AG09309 (cell line): ENCODE results near the gene SIL1.

Experiments used
- DNase-seq: peaks from one replicate; pipeline ENCODE4 v3.0.0-alpha.2; 2010; ENCODE audit warnings: low read depth
- H3K4me3 ChIP-seq: 2 replicates; pipeline ENCODE4 v1.5.1; 2011; ENCODE audit warnings: mild to moderate bottlenecking, low read depth, low read length, moderate library complexity; ENCODE audit not compliant: control insufficient read depth
- TF ChIP-seq, protein P1 (sequence below): IDR thresholded peaks from 2 replicates; pipeline ENCODE4 v1.5.1; 2011; ENCODE audit warnings: mild to moderate bottlenecking, low read depth, low read length, inconsistent platforms; ENCODE audit not compliant: insufficient read depth, control insufficient read depth; ENCODE audit errors: missing control alignments

Gene SIL1

DNA sequence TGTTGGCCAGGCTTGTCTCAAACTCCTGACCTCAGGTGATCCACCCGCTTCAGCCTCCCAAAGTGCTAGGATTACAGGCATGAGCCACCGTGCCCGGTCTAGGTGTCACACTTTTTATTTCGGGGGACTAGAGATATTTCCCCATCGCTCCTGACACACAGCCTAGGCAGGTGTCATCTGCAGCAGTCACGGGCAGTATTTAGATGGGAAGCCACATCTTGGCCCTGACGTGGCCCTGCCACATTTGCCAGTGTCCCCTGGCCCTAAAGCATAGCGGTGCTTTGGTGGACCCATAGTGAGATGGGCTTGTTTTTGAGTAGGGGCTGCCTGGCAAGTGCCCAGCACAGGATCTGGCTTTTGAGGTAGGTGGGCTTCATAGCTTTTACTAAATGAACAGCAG lies 278.0 kb downstream of the SIL1 start:
- DNase-seq = no peak
- TF ChIP-seq, protein P1, sequence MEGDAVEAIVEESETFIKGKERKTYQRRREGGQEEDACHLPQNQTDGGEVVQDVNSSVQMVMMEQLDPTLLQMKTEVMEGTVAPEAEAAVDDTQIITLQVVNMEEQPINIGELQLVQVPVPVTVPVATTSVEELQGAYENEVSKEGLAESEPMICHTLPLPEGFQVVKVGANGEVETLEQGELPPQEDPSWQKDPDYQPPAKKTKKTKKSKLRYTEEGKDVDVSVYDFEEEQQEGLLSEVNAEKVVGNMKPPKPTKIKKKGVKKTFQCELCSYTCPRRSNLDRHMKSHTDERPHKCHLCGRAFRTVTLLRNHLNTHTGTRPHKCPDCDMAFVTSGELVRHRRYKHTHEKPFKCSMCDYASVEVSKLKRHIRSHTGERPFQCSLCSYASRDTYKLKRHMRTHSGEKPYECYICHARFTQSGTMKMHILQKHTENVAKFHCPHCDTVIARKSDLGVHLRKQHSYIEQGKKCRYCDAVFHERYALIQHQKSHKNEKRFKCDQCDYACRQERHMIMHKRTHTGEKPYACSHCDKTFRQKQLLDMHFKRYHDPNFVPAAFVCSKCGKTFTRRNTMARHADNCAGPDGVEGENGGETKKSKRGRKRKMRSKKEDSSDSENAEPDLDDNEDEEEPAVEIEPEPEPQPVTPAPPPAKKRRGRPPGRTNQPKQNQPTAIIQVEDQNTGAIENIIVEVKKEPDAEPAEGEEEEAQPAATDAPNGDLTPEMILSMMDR = no peak

DNA sequence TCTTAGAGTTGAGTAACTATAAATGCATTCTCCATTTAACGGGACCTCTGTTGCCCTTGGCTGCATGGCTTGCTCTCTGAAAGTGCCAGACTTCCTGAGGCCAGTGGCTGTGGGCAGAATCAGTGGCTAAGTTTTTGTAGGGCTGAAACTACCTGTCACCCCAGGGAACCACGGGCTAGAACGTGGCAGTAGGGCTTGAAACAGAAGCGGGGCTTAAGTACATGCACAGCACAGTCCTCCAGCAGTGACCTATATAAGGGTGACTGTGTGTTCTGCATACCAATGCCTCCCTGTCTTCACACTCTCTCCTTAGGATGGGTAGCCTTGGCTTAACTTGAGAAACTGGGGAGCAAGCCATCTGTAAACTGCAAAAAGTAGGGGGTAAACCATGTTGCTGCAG lies 279.5 kb downstream of the SIL1 start:
- no peak overlapping the region for H3K4me3 ChIP-seq
- TF ChIP-seq, protein P1 = no peak
- no peak for DNase-seq

More for the DNA sequence above, 278.0 kb downstream of the SIL1 start:
- H3K4me3 ChIP-seq = no peak overlapping the region

DNA sequence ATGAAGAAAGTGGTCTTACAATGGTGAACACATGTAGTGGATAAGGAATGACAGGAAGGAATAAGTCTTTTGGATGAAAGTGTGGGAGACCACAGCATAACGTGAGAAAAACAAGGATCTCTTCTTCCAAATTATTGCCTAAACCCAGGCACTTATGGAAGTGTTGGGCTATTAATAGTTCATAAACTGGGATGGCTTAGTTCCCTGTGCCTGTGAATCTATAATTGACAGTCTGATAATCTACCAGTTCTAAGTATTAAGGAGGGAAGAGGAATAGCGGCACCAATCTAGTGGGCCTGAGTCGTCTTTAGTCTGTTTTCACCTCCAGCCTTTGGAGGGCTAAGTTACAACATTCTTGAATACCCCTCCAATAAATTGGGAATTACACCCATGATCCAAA lies 283.8 kb downstream of the SIL1 start:
- no peak for DNase-seq
- TF ChIP-seq, protein P1 = no peak
- H3K4me3 ChIP-seq = no peak overlapping the region

DNA sequence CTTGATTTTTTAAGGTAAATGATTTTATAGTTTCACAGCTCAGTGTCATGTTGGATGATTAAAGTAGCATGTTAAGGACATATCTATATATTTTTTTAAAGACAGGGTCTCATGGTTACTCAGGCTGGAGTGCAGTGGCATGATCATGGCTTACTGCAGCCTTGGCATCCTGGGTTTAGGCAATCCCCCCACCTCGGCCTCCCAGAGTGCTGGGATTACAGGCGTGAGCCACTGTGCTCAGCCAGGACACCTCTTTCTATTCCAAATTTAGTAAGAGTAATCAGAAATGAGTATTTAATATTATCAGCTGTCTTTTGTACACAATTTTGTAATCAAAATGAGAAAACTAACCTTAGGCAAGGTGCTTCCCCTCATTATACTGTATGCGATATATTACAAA lies 284.4 kb downstream of the SIL1 start:
- DNase-seq = no peak
- no peak overlapping the region for H3K4me3 ChIP-seq
- TF ChIP-seq, protein P1 = no peak

DNA sequence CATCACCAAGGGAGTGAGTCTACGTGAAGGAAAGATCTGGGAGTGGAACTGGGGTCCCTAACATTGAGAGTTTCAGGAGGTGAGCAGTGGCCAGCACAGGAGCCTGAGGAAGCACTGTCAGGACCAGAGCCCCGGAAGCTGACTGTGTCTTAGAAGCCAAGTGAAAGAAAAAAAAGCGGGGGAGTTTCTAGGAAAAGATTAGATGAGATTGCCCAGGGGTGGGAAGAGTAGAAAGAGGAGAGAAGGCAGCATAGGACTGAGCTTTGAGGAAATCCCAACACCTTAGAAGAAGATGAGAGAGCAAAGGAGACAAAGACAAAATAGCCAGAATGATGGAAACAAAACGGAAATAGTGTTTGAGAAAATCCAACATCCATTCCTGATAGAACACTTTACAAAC lies 286.1 kb downstream of the SIL1 start:
- H3K4me3 ChIP-seq = no peak overlapping the region
- DNase-seq = no peak

DNA sequence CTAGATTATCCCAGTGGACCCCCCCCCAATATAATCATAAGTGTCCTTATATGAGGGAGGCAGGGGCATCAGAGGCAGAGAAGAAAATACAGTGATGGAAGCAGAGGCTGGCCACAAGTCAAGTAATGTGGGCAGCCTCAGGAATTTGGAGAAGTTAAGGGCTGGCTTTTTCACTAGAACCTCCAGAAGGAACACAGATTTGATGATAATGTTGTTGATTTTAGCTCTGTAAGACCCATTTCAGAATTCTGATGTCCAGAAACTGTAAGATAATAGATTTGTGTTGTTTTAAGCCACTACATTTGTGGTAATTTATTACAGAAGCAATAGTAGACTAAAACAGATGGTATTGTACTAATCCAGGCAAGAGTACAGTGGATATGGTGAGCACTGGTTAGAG lies 286.7 kb downstream of the SIL1 start:
- no peak overlapping the region for H3K4me3 ChIP-seq
- TF ChIP-seq, protein P1 = no peak
- DNase-seq = no peak

More for the DNA sequence above, 286.1 kb downstream of the SIL1 start:
- TF ChIP-seq, protein P1 = no peak
